K562 (cell line): ENCODE results near the gene PHC3. TPM values are rescaled to one million over a fixed set of nuclear protein-coding genes. Genes with fewer than 3 reads are reported as not detected.

Experiments used
- ARNT ChIP-seq, 2 experiments: fragments of 450-650 bp; IDR thresholded peaks; 2 replicates each; pipeline ENCODE4 v1.6.1; 2016; ENCODE audit warnings: mild to moderate bottlenecking in 1 of 2
- ATF7 ChIP-seq: fragments of 450-650 bp; IDR thresholded peaks from 2 replicates; pipeline ENCODE4 v1.7.1; 2014; ENCODE audit warnings: mild to moderate bottlenecking, moderate library complexity
- BCOR ChIP-seq: fragments of 450-650 bp; IDR thresholded peaks from 2 replicates; pipeline ENCODE4 v1.6.1; 2016
- BDP1 ChIP-seq: IDR thresholded peaks from 3 replicates; pipeline ENCODE4 v1.6.1; 2011; ENCODE audit not compliant: insufficient read length, insufficient read depth
- BHLHE40 ChIP-seq: IDR thresholded peaks from 2 replicates; pipeline ENCODE4 v1.6.1; 2011; ENCODE audit warnings: low read length, improper control_type of control experiment
- ESRRA ChIP-seq: fragments of 450-650 bp; IDR thresholded peaks from 2 replicates; pipeline ENCODE4 v1.6.1; 2014; ENCODE audit warnings: low read depth, mild to moderate bottlenecking, moderate library complexity, borderline replicate concordance
- MXI1 ChIP-seq: IDR thresholded peaks from 2 replicates; pipeline ENCODE4 v1.6.1; 2011; ENCODE audit warnings: low read depth, mild to moderate bottlenecking, improper control_type of control experiment, low read length
- NCOA4 ChIP-seq: fragments of 450-650 bp; IDR thresholded peaks from 2 replicates; pipeline ENCODE4 v1.6.1; 2018; ENCODE audit warnings: mild to moderate bottlenecking; ENCODE audit not compliant: partially characterized antibody
- NR3C1 ChIP-seq: sonication (generic); formaldehyde crosslinking; IDR thresholded peaks from 2 replicates; pipeline ENCODE4 v1.8.1; 2022; ENCODE audit warnings: missing genetic modification reagents
- NUFIP1 ChIP-seq: fragments of 450-650 bp; IDR thresholded peaks from 2 replicates; pipeline ENCODE4 v1.6.1; 2018; ENCODE audit not compliant: partially characterized antibody
- RBM17 ChIP-seq: fragments of 200-400 bp; formaldehyde crosslinking; IDR thresholded peaks from 2 replicates; pipeline ENCODE4 v1.6.1; 2017; ENCODE audit warnings: low read depth, mild to moderate bottlenecking, low read length, borderline replicate concordance
- RBM34 ChIP-seq: fragments of 200-400 bp; formaldehyde crosslinking; IDR thresholded peaks from 2 replicates; pipeline ENCODE4 v1.6.1; 2018; ENCODE audit warnings: low read length, borderline replicate concordance; ENCODE audit not compliant: insufficient read depth
- SMAD4 ChIP-seq: fragments of 250-450 bp; sonication (Bioruptor Pico); conservative IDR thresholded peaks from 2 replicates; pipeline ENCODE4 v1.8.0; 2021; ENCODE audit warnings: inconsistent platforms, mild to moderate bottlenecking, moderate library complexity
- ZNF143 ChIP-seq: sonication (generic); formaldehyde crosslinking; IDR thresholded peaks from 2 replicates; pipeline ENCODE4 v1.9.0; 2022; ENCODE audit warnings: mild to moderate bottlenecking, missing genetic modification reagents
- ZNF146 ChIP-seq: IDR thresholded peaks from one replicate; pipeline ENCODE4 v1.6.1; 2018; ENCODE audit warnings: missing compliant biosample characterization; ENCODE audit not compliant: unreplicated experiment
- ZNF253 ChIP-seq: fragments of 250-450 bp; sonication (Bioruptor Pico); conservative IDR thresholded peaks from 2 replicates; pipeline ENCODE4 v1.6.1; 2021; ENCODE audit warnings: mild to moderate bottlenecking
- polyA plus RNA-seq, 8 experiments: library from polyadenylated mRNA; depleted of rRNA in 4 of 8; stranded (reverse) in 5 of 8; unstranded in 3 of 8; fragments of >200 nt; fragmentation: Nextera tagmentation in 2 of 8; fragmentation: Illumina TruSeq in 1 of 8; extraction: Ambion mirVana in 2 of 8; extraction: Trizol in 1 of 8; gene quantifications; 2 replicates each; pipeline versions ENCODE4 v1.2.1 to v1.2.3, GENCODE V29; 2011 to 2014; ENCODE audit warnings: inconsistent platforms in 1 of 8, missing spikeins in 1 of 8
- total RNA-seq, 7 experiments: library from RNA; depleted of rRNA in 6 of 7; stranded (reverse); fragments of >200 nt in 6 of 7; fragmentation: Illumina TruSeq in 2 of 7; extraction: Trizol in 2 of 7; gene quantifications; 2 replicates each; pipeline versions ENCODE4 v1.2.1 to v1.2.3, GENCODE V29; 2011 to 2021; ENCODE audit warnings: low replicate concordance in 1 of 7
- TF ChIP-seq, protein P1 (sequence below), 2 experiments: IDR thresholded peaks; 2 replicates each; pipeline ENCODE4 v1.6.1; 2012; ENCODE audit warnings: improper control_type of control experiment in 2 of 2, low read depth in 2 of 2, low read length in 2 of 2, borderline replicate concordance in 1 of 2
- TF ChIP-seq, protein P2 (sequence below): fragments of 450-650 bp; formaldehyde crosslinking; IDR thresholded peaks from 2 replicates; pipeline ENCODE4 v1.4.0; 2022; ENCODE audit warnings: missing genetic modification characterization

The PHC3 gene
- total and polyA plus RNA-seq, 9 of the 15 experiments (the other 6 are each of a cell fraction or from before 2014, with no cell fraction given), result 3.1 to 21.6 (median 10.5) TPM

DNA sequence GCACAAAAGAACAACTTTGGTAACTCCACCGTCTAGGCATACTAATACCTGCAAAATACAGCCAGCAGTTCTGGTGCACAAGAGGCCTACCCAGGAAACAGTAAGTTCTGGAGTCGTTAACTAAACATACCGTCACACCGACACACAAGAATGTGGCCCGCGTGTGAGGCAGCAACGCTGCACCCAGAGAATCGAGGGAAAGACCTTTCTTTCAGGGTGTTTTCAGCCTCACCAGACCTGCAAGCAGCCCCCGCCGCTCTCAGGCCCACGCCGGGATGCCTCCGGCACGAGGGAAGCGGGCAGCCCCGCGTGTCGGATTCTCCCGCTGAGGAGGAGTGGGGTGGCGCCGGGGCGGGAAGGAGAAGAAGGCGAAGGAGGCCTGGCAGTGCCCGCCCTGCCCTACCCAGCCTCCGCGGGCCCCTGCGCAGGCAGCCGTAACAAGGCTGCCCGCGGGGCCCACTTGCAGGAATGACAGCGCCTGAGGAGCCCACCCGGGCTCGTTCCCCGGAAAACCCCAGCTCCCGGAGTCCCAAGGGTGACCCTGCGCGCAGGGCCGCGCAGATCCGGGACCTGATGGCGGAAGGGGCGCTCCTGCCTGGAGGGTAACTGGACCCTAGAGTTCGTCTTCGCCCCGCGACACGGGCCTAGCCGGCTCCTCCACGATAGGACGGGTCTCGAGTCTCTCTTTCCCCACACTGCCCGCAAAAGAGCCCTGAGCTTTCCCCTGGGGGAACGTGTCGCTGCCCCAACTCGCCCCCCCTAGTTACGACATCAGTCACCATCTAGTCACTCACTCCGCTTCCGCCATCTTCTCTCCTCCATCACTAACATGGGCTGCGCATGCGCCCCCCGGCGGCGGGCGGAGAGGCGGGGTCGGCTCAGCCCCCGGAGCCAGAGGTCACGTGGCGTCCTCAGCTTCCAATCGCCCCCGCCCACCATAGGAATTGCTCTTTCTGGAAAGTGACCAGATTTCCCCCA is at the start of gene PHC3 (continued):
- TF ChIP-seq SMAD4 (CRISPR knock-in tag) (no peak), BCOR (0 out of 2 replicates have a peak, but pooled peaks have one; percentile 16), ATF7 (peak; percentile 81), ESRRA (peak; percentile 19; the same call in 1 of the 2 replicates), NCOA4 (no peak), BDP1 (no peak), RBM17 (no peak), ZNF253 (CRISPR knock-in tag) (no peak), NUFIP1 (no peak), MXI1 (peak; percentile 9; the same call in 1 of the 2 replicates), BHLHE40 (peak; percentile 63), NR3C1 (CRISPR knock-in tag) (no peak), ZNF143 (CRISPR knock-in tag) (no peak), ZNF146 (CRISPR knock-in tag) (no peak), RBM34 (no peak), ARNT (IDR thresholded peaks at IDR 0.05) (no peak)
- TF ChIP-seq, protein P1, sequence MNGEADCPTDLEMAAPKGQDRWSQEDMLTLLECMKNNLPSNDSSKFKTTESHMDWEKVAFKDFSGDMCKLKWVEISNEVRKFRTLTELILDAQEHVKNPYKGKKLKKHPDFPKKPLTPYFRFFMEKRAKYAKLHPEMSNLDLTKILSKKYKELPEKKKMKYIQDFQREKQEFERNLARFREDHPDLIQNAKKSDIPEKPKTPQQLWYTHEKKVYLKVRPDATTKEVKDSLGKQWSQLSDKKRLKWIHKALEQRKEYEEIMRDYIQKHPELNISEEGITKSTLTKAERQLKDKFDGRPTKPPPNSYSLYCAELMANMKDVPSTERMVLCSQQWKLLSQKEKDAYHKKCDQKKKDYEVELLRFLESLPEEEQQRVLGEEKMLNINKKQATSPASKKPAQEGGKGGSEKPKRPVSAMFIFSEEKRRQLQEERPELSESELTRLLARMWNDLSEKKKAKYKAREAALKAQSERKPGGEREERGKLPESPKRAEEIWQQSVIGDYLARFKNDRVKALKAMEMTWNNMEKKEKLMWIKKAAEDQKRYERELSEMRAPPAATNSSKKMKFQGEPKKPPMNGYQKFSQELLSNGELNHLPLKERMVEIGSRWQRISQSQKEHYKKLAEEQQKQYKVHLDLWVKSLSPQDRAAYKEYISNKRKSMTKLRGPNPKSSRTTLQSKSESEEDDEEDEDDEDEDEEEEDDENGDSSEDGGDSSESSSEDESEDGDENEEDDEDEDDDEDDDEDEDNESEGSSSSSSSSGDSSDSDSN (IDR thresholded peaks at IDR 0.05; ENCODE audit: borderline replicate concordance in 1 of 2, low read depth in 2 of 2, low read length in 2 of 2), result 0 out of 4 replicates have a peak, but pooled peaks of 1 of the 2 experiments have one; percentile 3
- TF ChIP-seq, protein P2, sequence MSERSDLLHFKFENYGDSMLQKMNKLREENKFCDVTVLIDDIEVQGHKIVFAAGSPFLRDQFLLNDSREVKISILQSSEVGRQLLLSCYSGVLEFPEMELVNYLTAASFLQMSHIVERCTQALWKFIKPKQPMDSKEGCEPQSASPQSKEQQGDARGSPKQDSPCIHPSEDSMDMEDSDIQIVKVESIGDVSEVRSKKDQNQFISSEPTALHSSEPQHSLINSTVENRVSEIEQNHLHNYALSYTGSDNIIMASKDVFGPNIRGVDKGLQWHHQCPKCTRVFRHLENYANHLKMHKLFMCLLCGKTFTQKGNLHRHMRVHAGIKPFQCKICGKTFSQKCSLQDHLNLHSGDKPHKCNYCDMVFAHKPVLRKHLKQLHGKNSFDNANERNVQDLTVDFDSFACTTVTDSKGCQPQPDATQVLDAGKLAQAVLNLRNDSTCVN (CRISPR knock-in tag), result no peak
